Calu3 (cell line): Measurements from ENCODE around the gene PRIM2. TPM values are rescaled to one million over a fixed set of nuclear protein-coding genes. Genes with fewer than 3 reads are reported as not detected.
"Not testable (repeated sequence)": the region's sequence is repeated elsewhere in the genome, so short reads cannot be mapped to it uniquely, and the experiment has no call there.

Source experiments
- BruUV-seq: library from RNA; stranded (reverse); fragments of 400-500 nt; replicated peaks from 2 replicates; lab custom pipeline; 2021; lab: Mats Ljungman, UMichigan
- CTCF ChIA-PET: fragments of 300-600 bp; sonication (Branson Sonifier 250); formaldehyde crosslinking; loops from one replicate; lab custom pipeline; 2022; ENCODE audit warnings: antibody characterized with exemption; lab: Charles Lee
- DNase-seq: peaks from one replicate; pipeline ENCODE4 v3.0.0; 2022
- H3K27ac Mint-ChIP-seq: one replicate; pipeline ENCODE4 v1.8.0; 2022; ENCODE audit warnings: mixed read lengths; ENCODE audit not compliant: unreplicated experiment
- H3K27me3 Mint-ChIP-seq: one replicate; pipeline ENCODE4 v1.8.0; 2022; ENCODE audit warnings: mixed read lengths; ENCODE audit not compliant: unreplicated experiment
- H3K36me3 Mint-ChIP-seq: one replicate; pipeline ENCODE4 v1.8.0; 2022; ENCODE audit warnings: mild to moderate bottlenecking, moderate library complexity, mixed read lengths; ENCODE audit not compliant: insufficient read depth, unreplicated experiment
- H3K4me1 Mint-ChIP-seq: one replicate; pipeline ENCODE4 v1.8.0; 2022; ENCODE audit warnings: mild to moderate bottlenecking, low read depth, mixed read lengths; ENCODE audit not compliant: unreplicated experiment
- H3K4me3 Mint-ChIP-seq: one replicate; pipeline ENCODE4 v1.8.0; 2022; ENCODE audit warnings: mild to moderate bottlenecking, low read depth, moderate library complexity, mixed read lengths; ENCODE audit not compliant: unreplicated experiment
- H3K9me3 Mint-ChIP-seq: one replicate; pipeline ENCODE4 v1.8.0; 2022; ENCODE audit warnings: low read depth, mixed read lengths; ENCODE audit not compliant: unreplicated experiment
- intact Hi-C: fragments of 100-400 bp; cut with micrococcal nuclease; formaldehyde crosslinking; loops from one replicate; pipeline ENCODE4 v1.10.0; 2022; ENCODE audit not compliant: unreplicated experiment
- total RNA-seq: library from RNA; stranded (reverse); gene quantifications from 2 replicates; pipeline ENCODE4 v1.2.3, GENCODE V29; 2022

Gene PRIM2
- total RNA-seq, 1 experiment from 2014 or later = 32.3 TPM

- H3K27me3 Mint-ChIP-seq, BruUV-seq, DNase-seq, H3K36me3 Mint-ChIP-seq, H3K9me3 Mint-ChIP-seq, H3K4me1 Mint-ChIP-seq, H3K4me3 Mint-ChIP-seq, CTCF ChIA-PET, H3K27ac Mint-ChIP-seq, intact Hi-C loops: not testable (repeated sequence)
Observed at GRCh38 chr6:57362340-57362739, 44.9 kb downstream of the PRIM2 start.

- H3K27ac Mint-ChIP-seq, DNase-seq, H3K9me3 Mint-ChIP-seq, H3K4me1 Mint-ChIP-seq, H3K36me3 Mint-ChIP-seq, H3K4me3 Mint-ChIP-seq, CTCF ChIA-PET, BruUV-seq, H3K27me3 Mint-ChIP-seq, intact Hi-C loops: not testable (repeated sequence)
Observed at GRCh38 chr6:57365076-57365583, 47.7 kb downstream of the PRIM2 start.

- H3K9me3 Mint-ChIP-seq, H3K36me3 Mint-ChIP-seq, H3K4me1 Mint-ChIP-seq, intact Hi-C loops, H3K4me3 Mint-ChIP-seq, CTCF ChIA-PET, H3K27ac Mint-ChIP-seq, BruUV-seq, DNase-seq, H3K27me3 Mint-ChIP-seq: not testable (repeated sequence)
Observed at GRCh38 chr6:57368965-57369731, 51.7 kb downstream of the PRIM2 start.

- H3K36me3 Mint-ChIP-seq, H3K4me1 Mint-ChIP-seq, BruUV-seq, DNase-seq, H3K27me3 Mint-ChIP-seq, H3K27ac Mint-ChIP-seq, intact Hi-C loops, H3K4me3 Mint-ChIP-seq, CTCF ChIA-PET, H3K9me3 Mint-ChIP-seq: not testable (repeated sequence)
Observed at GRCh38 chr6:57371779-57372178, 54.3 kb downstream of the PRIM2 start.

- H3K27me3 Mint-ChIP-seq, BruUV-seq, H3K27ac Mint-ChIP-seq, DNase-seq, CTCF ChIA-PET, intact Hi-C loops, H3K4me3 Mint-ChIP-seq, H3K4me1 Mint-ChIP-seq, H3K9me3 Mint-ChIP-seq, H3K36me3 Mint-ChIP-seq: not testable (repeated sequence)
Observed at GRCh38 chr6:57374764-57375163, 57.3 kb downstream of the PRIM2 start.

DNA sequence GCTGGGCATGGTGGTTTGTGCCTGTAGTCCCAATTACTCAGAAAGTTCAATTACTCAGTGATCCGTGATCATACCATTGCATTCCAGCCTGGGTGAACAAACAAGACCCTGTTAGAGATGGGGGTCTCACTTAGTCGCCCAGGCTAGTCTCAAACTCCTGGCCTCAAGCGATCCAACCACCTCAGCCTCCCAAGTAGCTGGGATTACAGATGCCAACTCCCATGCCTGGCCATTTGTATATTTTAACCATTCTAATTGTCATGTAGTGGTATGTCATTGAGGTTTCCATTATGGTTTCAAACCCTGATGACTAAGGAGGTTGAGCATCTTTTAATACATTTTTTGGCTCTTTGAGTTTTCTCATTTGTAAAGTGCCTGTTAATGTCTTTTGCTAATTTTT, 58.7 kb downstream of the PRIM2 start:
- peaks cover 11% of the 10 kb centered on the region for H3K36me3 Mint-ChIP-seq
- intact Hi-C loops, BruUV-seq, H3K27me3 Mint-ChIP-seq, DNase-seq, CTCF ChIA-PET, H3K9me3 Mint-ChIP-seq, H3K27ac Mint-ChIP-seq, H3K4me1 Mint-ChIP-seq, H3K4me3 Mint-ChIP-seq: not testable (repeated sequence)

DNA sequence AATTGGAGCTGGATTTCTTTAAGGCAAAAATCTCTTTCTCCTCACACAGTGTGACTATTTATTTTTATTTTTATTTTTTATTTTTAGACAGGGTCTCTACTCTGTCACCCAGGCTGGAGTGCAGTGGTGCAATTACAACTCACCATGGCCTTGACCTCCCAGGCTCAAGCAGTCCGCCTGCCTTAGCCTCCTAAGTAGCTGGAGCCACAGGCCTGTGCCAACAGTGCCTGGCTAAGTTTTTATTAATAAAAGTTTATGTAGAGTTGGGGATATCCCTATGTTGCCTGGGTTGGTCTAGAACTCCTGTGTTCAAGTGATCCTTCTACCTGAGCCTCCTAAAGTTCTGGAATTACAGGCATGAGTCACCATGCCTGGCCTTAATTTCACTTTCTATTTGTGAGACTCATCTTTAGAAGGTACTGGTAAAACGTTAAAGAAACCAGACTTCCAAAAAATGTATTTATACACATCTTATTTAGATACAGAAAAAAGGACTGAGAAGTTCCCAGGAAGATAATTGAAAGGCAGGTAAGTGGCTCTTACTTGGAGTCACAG, 71.7 kb downstream of the PRIM2 start:
- H3K4me1 Mint-ChIP-seq, H3K36me3 Mint-ChIP-seq, DNase-seq, H3K27me3 Mint-ChIP-seq, BruUV-seq, intact Hi-C loops, H3K27ac Mint-ChIP-seq, H3K4me3 Mint-ChIP-seq, H3K9me3 Mint-ChIP-seq, CTCF ChIA-PET: not testable (repeated sequence)

DNA sequence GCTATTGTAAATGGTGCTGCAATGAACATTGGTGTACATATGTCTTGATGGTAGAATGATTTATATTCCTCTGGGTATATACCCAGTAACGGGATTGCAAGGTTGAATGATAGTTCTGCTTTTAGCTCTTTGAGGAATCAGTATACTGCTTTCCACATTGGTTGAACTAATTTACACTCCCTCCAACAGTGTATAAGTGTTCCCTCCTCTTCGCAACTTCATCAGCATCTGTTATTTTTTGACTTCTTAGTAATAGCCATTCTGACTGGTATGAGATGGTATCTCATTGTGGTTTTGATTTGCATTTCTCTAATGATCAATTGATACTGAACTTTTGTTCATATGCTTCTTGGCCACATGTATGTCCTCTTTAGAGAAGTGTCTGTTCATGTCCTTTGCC, 73.4 kb downstream of the PRIM2 start:
- H3K36me3 Mint-ChIP-seq, H3K9me3 Mint-ChIP-seq, H3K4me1 Mint-ChIP-seq, BruUV-seq, H3K27me3 Mint-ChIP-seq, H3K4me3 Mint-ChIP-seq, H3K27ac Mint-ChIP-seq, intact Hi-C loops, CTCF ChIA-PET, DNase-seq: not testable (repeated sequence)

DNA sequence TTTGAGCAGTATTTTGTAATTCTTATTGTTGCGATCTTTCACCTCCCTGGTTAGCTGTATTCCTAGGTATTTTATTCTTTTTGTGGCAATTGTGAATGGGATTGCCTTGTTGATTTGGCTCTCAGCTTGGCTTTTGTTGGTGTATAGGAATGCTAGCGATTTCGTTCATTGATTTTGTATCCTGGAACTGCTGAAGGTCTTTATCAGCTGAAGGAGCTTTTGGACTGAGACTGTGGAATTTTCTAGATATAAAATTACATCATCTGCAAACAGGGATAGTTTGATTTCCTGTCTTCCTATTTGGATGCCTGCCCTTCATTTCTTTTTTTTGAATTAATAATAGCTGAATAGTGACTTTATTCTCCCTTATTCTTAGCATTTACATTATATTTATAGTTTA, 74.6 kb downstream of the PRIM2 start:
- H3K36me3 Mint-ChIP-seq, BruUV-seq, DNase-seq, H3K4me3 Mint-ChIP-seq, H3K27ac Mint-ChIP-seq, CTCF ChIA-PET, intact Hi-C loops, H3K4me1 Mint-ChIP-seq, H3K27me3 Mint-ChIP-seq: not testable (repeated sequence)
- peaks cover 11% of the 10 kb centered on the region for H3K9me3 Mint-ChIP-seq

- not testable (repeated sequence) for H3K4me1 Mint-ChIP-seq, BruUV-seq
Observed at GRCh38 chr6:57419341-57419740, 101.9 kb downstream of the PRIM2 start.

More at GRCh38 chr6:57419341-57419740, 101.9 kb downstream of the PRIM2 start:
- H3K27ac Mint-ChIP-seq, DNase-seq, CTCF ChIA-PET, H3K36me3 Mint-ChIP-seq, H3K27me3 Mint-ChIP-seq, H3K9me3 Mint-ChIP-seq, H3K4me3 Mint-ChIP-seq, intact Hi-C loops: not testable (repeated sequence)
